ENCODE results near the gene STRADA.

STRADA gene, protein sequence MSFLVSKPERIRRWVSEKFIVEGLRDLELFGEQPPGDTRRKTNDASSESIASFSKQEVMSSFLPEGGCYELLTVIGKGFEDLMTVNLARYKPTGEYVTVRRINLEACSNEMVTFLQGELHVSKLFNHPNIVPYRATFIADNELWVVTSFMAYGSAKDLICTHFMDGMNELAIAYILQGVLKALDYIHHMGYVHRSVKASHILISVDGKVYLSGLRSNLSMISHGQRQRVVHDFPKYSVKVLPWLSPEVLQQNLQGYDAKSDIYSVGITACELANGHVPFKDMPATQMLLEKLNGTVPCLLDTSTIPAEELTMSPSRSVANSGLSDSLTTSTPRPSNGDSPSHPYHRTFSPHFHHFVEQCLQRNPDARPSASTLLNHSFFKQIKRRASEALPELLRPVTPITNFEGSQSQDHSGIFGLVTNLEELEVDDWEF

GRCh38 chr17:63741408-63742173 is at the start of gene STRADA:
Gene STRADA (minus strand): TSS chr17:63741799. CDS start chr17:63728369, 13,430 bp downstream.
- no peak for FAIRE-seq

- no peak for FAIRE-seq
Measured at GRCh38 chr17:63790057-63790456, 48.5 kb upstream of the STRADA start.

DNA sequence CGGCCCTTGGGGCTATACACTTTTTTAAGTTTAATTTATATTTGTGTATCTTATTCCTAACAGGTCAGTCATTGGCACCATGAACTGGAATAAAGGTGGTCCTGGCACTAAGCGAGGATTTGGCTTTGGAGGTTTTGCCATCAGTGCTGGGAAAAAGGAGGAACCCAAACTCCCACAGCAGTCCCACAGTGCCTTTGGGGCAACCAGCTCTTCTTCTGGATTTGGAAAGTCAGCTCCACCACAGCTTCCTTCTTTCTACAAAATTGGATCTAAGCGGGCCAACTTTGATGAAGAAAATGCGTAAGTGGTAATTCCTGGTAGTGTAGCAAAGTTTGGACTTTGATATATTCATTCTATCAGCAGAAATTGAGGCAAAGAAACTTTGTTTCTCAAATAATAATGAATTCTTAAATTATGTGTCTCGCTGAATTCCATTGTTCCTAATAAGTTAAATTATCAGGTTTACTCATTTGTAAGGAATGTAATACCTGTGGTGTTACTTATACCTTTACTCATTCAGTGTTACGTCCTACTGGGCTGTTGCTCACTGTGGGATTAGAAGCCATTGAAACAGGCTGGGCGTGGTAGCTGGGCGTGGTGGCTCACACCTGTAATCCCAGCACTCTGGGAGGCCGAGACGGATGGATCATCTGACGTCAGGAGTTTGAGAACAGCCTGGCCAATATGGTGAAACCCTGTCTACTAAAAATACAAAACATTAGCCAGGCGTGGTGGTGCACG is 45.5 kb upstream of the STRADA start:
- FAIRE-seq: no peak

DNA sequence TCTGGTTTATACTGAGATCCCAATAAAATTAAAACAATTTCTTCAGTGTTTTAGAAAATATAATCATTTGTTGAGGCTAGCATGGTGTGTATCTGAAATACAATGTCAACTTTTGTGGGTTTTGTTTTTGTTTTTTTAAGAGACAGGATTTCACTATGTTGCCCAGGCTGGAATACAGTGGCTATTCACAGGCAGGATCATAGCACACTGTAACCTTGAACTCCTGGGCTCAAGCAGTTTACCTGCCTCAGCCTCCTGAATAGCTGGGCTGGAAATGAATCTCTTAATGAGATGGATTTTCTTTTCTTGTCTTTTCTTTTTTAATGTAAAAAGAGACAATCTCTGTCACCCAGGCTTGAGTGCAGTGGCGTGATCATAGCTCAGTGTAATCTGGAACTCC is 44.5 kb upstream of the STRADA start:
- FAIRE-seq: no peak

DNA sequence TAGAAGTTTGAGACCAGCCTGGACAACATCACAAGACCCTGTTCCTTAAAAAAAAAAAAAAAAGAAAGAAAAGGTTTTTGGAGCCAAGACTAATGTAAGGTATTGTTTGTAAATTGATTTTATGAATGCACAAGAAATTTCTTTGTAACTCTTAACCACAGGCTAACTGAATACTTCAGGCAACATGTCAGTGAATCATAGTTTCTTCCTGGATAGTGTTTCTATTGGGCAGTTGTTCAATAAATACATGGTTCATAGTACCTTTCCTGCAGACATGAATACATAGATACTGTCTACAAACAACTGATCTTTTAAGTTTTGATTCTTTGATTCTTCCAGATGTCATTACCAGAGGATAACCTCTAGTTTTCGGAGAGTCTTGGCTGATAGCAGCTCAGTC is 44.0 kb upstream of the STRADA start:
- FAIRE-seq: no peak

GRCh38 chr17:63783522-63783921 is 41.9 kb upstream of the STRADA start:
- FAIRE-seq: no peak

DNA sequence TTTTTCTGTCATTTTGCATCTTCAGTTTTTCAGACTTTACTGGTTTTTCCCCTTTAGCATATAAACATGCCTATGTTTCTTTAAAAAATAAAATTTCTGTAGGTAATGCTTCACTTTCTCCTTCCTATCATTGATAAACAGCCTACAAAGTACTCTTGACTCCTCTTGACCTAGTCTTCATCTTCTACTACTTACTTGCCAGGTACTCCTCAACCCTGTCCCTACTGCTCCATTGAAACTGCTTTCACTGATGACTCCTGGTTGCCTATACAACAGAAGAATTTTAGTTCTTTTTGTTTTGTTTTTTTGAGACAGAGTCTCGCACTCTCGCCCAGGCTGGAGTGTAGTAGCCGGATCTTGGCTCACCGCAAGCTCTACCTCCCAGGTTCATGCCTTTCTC is 39.3 kb upstream of the STRADA start:
- FAIRE-seq: no peak

DNA sequence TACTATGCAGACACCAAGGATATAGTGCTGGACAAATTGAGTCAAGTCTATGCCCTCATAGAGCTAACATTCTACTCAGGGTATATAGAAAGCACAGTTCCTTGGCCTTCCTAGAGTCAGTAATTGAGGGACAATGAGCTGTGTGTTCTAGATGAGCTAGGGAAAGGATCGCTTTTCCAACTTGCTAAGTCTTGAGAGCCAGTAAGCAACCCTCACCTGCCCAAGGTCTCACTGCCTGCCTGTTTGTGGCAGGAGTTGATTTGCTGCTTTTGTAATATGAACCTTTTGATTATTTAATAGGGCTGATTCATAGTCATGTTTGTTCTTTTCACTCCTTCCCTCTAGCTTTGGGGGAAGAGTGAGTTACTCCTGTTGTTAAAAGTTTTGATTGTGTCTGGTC is 38.9 kb upstream of the STRADA start:
- FAIRE-seq: no peak

GRCh38 chr17:63775420-63775819 is 33.8 kb upstream of the STRADA start:
- no peak for FAIRE-seq

GRCh38 chr17:63774969-63775265 is 33.3 kb upstream of the STRADA start:
- no peak for FAIRE-seq

GRCh38 chr17:63774141-63774968 is 32.8 kb upstream of the STRADA start, which contains the start of gene DDX42:
Gene DDX42 (plus strand): TSS chr17:63774170. CDS start chr17:63787050, 12,880 bp downstream.
- no peak for FAIRE-seq

GRCh38 chr17:63773272-63774140 is 31.9 kb upstream of the STRADA start, which contains the start of gene CCDC47:
Gene CCDC47 (minus strand): TSS chr17:63773597. CDS start chr17:63766175, 7,422 bp downstream.
- peak; percentile 84 for FAIRE-seq

GRCh38 chr17:63772801-63773271 is 31.2 kb upstream of the STRADA start:
- no peak for FAIRE-seq

DNA sequence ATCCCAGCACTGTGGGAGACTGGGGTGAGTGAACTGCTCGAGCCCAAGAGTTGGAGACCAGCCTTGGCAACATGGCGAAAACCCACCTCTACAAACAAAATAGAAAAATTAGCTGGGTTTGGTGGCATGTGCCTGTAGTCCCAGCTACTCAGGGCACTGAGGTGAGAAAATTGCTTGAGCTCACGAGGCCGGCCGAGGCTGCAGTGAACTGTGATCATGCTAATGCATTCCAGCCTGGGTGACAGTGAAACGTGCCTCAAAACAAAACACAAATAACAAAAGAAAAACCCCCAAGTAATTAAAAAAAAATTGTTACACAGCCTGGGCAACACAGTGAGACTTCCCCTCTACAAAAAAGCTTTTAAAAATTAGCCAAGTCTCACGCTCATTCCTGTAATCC is 26.8 kb upstream of the STRADA start:
- no peak for FAIRE-seq

DNA sequence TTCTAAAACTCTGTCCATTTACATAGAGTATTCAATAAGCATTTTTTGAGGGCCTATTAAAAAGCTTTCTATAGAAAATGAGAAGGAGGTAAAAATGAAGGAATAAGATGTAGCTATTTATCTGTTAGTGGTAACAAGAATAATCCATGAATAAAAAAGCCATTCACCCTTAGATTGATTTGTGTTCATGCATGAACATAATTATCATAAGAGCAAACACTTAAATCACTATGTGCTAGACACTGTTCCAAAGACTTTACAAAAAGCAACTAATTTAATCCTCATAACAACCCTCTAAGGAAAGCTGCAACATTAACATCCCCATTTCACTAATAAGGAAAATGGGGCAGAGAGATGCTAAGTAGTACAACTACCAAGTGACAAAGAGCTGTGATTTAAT is 25.2 kb upstream of the STRADA start:
- no peak for FAIRE-seq

GRCh38 chr17:63764716-63765115 is 23.1 kb upstream of the STRADA start:
- FAIRE-seq: no peak

DNA sequence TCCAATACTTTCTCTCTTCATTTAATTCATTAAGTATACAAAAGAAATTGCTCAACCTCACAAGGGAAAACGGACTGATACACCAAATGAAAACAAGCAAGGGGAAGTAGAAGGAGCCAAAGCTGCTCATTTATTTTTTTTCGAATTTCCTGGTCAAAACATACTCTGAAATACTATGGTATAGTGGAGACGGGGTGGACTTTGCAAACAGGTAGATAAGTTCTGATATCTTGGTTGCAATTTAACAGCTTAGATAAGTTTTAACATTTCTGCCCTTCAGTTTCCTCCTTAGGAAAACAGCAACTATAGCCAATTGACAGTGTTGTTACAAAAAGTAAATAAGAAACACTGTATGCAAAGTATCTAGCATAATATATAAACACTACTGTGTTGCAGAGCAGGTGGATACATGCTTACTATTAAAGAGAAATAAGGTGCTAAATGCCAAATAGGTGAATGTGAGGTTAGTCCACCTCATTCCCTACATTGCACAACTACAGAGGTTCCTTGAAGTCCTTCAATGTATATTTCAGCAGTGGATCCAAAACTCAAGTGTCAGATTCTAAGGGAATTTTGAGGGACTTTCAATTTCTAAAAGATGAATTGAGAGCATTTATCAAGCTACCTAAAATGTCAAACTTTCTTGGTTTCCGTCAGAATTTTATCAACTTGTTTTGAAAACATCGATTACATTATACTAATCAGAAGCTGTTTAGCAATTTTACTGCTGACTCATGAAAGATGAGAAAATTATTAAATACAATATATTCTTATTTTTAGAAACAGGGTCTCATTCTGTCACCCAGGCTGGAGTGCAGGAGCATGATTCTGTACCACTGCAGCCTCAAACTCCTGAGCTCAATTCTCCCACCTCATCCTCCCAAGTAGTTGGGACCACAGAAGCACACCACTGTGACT is 20.8 kb upstream of the STRADA start:
- no peak for FAIRE-seq

DNA sequence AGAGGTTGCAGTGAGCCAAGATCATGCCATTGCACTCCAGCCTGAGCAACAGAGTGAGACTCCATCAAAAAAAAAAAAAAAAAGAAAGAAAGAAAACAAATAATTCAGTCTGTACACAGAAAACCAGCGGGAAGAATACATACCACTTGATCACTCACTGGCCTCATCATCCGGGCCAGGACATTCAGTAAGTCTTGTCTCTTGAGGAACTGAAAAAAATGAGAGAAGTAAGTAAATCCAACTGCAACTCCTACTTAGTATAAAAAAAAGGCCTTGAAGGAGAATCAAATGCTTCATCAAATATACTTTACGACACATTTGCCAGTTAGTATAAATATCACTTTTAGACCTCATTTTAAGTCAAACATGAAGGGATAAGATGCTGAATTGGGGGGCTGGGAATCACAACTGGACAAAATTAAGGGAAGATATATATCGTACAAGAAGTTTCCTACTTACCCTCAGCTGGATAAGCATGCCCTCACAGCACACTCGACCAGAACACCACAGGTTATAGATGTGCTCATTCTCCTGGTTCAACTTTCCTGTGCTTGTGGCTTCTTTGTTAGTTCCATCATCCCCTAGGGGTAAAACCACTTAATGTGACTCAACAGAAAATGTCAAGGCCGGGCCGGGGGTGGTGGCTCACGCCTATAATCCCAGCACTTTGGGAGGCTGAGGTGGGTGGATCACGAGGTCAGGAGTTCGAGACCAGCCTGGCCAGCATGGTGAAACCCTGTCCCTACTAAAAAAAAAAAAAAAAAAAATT is 19.4 kb upstream of the STRADA start:
- FAIRE-seq: no peak

- no peak for FAIRE-seq
Measured at GRCh38 chr17:63758428-63758827, 16.8 kb upstream of the STRADA start.

Measured in colon (tissue), 2 donors.